Fibroblast of skin of back (primary cell): ENCODE results near the gene LCN12.

ENCODE experiments used
- DNase-seq: peaks from one replicate; pipeline ENCODE4 v3.0.0-alpha.2; 2013

Gene LCN12

GRCh38 chr9:136945333-136946227 lies 6.5 kb upstream of the LCN12 start:
- no peak for DNase-seq

DNA sequence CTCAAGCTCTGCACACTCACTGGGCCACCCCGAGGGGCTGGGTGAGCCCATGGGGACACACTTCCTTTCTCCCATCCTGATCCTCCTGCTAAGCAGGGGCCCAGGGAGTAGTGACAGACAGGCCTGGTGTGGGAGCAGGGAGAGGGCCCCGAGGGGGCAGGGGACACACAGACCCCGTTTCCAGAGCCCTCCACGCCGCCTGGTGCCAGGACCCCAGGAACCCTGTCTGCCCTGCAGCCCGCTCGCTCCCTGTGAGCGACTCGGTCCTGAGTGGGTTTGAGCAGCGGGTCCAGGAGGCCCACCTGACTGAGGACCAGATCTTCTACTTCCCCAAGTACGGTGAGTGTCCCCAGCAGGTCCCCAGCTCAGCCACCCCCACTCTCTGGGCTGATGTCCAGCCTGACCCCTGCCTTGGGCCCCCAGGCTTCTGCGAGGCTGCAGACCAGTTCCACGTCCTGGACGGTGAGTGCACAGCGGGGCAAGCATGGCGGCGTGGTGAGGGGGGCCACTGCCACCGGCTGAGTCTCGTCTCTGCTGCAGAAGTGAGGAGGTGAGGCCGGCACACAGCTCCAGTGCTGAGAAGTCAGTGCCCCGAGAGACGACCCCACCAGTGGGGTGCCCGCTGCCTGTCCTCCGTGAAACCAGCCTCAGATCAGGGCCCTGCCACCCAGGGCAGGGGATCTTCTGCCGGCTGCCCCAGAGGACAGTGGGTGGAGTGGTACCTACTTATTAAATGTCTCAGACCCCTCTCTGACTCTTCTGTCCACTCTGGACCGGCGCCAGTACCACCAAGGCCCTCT lies 5.6 kb upstream of the LCN12 start:
- DNase-seq = no peak

- DNase-seq = no peak
Observed at GRCh38 chr9:136947028-136947891, 4.8 kb upstream of the LCN12 start.

DNA sequence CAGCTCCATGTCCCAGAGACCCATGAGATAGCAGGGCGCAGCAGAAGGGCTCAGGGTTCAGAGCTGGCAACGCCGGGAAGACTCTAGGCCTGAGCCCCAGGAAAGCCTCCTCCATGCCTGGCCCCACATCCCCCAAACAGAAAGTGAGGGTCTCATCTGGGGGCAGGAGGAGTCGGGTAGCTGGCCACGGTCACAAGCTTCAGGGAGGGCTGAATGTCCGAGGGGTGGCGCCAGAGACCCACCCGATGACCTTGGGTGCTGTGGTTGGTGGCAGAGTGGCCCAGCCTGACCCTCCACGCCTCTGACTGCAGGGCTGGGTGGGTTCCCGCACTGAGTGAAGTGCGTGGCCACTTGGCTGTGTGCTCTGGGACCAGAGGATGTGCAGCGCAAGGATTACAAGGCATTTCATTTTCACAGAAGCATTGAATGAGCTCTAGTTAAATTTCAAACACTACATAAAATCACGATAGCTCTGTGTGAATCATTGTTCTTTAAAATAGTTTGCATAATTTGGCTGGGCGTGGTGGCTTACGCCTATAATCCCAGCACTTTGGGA lies 4.0 kb upstream of the LCN12 start:
- DNase-seq = peak; percentile 43

- no peak for DNase-seq
Observed at GRCh38 chr9:136949239-136949816, 2.7 kb upstream of the LCN12 start.

DNA sequence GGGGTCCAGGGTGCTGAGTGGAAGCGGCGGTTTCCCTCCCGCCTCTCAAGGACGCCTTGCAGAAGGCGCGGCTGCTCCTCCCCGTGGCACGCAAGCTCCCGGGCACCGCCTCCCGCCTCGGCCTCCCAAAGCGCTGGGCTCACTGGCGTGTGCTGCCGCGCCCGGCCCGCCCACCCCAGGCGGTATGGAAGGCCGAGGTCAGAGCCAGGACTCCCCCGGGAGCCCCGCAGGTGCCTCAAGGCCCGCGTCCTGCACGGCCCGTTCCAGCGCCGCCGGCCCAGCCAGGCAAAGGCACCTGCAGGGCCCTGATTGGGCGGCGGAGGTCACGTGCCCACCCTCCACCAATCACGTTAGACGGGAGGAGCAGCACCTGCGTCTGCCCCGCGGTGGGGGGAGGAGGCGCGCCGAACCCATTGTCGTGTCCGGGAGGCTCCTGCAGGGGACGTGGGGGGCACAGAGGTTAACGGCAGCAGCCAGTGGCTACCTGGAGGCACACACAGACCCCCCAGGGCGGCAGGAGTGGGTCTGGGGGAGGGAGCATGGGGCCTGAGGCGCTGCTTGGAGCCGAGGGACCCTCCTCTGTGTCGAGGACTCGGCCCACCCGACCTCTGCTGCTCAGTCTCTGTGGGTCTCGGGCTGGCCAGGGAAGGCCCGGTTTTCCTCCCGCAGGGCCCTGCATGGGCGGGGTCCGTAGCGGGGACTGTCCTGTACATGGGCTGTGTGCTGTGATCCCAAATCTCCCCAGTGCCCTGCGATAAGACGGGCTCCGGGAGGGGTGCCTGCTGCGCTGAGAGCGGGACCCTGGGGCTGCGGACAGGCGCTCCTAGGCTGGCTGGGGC lies 2.0 kb upstream of the LCN12 start:
- DNase-seq = peak; percentile 79

DNA sequence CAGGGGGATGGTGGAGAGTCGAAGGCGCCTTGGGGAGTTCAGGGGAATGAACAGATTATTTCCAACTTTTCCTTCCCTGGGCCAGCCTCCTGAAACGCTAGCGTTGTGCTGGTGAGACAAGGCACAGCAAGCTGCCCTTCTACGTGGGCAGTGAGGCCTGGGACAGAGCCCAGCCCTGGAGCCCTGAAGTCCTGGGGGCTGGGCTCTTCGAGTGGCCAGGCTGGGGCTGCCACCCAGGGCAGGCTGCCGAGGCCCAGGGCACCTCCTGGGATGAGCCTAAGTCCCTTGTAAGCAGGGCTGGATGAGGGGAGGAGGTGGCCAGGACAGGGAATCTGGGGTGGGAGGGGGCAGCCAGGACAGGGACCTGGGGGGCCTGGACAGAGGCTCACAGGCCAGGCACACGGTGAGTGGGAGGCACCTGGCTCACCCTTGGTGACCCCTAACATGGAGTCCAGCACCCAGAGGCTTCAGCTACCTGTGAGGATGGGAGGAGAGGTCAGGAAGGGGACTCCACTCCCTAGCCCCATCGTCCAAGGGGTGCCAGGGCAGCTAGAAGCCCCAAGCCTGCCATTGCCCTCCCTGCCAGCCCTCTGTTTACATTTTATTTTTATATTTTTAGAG lies 1.3 kb upstream of the LCN12 start:
- DNase-seq = no peak

DNA sequence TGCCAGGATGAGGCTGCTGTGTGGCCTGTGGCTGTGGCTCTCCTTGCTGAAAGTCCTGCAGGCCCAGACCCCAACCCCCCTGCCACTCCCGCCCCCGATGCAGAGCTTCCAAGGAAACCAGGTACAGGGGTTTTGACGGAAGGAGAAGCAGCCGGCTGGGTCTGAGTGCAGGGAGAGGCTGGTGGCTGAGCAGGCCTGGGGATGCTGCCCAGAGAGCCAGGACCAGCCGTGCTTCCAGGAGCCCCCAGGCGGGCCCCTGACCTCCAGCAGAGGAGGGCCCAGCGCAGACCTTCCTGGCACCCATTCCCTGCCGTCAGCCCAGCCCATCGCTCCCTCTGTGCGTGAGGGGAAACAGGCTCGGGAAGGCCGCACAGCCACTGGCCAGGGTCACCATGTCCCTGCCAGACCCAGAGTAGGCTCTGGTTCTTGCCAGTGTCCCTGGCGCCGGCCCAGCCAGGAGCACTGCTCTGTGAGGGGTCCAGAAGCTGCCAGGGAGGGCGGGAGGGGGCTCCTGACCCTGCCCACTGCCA lies 313 bp downstream of the LCN12 start:
- no peak for DNase-seq

DNA sequence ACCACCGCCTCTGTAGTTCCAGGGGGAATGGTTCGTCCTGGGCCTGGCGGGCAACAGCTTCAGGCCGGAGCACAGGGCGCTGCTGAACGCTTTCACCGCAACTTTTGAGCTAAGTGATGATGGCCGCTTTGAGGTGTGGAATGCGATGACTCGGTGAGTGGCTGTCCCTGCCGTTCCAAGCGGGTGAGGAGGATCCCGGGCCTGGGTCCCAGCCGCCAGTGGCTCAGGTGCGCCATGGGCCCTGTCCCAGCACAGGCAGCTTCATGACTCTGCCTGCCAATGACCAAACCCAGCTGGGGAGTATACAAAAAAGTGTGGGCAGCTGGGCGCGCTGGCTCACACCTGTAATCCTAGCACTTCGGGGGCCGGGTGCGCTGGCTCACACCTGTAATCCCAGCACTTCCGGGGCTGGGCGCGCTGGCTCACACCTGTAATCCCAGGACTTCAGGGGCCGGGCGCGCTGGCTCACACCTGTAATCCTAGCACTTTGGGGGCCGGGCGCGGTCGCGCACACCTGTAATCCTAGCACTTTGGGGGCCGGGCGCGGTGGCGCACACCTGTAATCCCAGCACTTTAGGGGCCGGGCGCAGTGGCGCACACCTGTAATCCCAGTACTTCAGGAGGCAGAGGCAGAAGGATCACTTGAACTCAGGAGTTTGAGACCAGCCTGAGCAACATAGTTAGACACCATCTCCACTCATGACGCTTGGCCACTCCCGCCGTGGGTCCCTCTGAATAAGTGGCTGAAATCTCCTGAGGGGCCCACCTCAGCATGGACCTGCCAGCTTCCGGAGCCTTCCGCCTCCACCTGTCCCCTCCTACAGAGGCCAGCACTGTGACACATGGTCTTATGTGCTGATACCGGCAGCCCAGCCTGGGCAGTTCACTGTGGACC lies 1.1 kb downstream of the LCN12 start:
- DNase-seq = no peak

DNA sequence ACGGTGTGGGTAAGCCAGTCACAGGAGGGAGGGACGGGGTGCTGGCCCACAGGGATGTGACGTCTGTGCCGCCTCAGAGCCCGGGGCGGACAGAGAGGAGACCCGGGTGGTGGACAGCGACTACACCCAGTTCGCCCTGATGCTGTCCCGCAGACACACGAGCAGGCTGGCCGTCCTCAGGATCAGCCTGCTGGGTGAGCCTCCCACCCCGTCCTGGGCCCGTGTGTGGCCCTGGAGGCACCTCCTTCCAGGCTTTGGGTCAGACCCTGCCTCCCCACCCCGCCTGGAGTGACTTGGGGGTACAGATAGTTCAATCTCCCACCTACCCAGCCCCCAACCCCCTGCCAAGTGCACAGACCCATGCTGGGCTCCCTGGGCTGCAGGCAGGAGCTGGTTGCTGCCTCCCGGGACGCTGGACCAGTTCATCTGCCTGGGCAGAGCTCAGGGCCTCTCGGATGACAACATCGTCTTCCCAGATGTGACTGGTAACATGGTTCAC lies 1.7 kb downstream of the LCN12 start:
- DNase-seq = no peak

DNA sequence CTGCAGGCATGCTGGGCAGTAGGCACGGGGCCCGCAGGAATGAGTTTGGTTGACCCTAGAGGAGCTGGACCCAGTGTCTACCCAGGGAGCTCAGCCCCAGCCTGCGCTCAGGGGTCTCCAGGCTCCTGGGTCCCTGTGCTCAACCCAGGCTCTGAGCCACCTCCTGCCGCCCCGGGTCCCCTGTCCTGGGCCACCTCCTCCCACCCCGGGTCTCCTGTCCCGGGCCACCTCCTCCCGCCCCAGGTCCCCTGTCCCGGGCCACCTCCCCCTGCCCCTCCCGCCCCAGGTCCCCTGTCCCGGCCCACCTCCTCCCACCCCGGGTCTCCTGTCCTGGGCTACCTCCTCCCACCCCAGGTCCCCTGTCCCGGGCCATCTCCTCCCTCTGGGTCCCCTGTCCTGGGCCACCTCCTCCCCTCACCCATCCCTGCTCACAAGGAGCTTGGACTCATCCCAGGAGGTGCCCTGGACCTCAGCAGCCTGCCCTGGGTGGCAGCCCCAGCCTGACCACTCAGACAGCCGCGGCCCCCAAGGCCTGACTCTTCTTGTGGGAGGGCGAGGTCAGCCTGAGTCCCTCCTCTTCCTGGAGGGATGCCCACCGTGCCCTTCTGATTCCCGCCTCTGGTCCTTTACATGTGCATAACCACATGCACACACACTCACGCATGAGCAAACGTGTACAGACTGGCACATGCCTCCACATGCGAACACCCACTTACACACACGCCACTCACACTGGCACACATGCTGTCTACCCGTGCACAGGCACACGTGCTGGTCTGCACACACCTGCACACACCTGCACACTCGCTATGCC lies 2.4 kb downstream of the LCN12 start:
- no peak for DNase-seq

DNA sequence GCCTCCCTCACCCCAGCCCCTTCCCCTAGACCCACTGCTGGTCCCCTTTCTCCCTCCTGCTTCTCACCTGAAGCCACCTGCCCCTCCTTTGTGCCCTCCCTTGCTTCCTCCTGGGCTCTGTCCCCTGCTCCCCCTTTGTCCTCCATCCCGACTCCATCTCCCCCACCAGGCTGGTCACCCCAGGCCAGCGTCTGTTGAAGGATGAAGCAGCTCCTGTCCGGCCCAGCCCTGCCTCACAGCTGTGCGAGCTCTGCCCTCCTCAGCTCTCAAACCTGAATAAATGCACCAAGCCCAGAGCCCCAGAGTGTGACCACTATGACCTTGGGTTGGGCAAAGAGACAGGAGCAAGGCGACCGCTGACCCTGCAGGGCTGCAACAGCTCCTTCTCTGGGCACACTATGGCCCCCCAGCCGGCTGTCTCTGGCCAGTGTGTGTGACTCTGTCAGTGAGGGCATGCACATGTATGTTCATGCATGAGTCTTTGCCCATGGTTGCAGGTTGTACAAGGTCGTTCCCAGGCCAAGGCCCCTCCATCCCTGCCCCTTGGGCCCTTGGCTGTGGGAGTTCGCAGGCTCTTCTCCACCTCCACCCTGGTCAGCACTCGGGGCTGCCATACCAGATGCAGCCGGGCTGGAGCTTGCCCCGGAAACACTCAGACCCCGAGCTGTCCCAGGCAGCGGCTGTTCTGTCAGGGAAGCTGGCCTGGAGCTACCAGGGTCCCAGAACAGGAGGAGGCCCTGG lies 3.3 kb downstream of the LCN12 start:
- DNase-seq = no peak

GRCh38 chr9:136955943-136956335 lies 3.9 kb downstream of the LCN12 start:
- DNase-seq = no peak

- DNase-seq = no peak
Observed at GRCh38 chr9:136956604-136957003, 4.5 kb downstream of the LCN12 start.

DNA sequence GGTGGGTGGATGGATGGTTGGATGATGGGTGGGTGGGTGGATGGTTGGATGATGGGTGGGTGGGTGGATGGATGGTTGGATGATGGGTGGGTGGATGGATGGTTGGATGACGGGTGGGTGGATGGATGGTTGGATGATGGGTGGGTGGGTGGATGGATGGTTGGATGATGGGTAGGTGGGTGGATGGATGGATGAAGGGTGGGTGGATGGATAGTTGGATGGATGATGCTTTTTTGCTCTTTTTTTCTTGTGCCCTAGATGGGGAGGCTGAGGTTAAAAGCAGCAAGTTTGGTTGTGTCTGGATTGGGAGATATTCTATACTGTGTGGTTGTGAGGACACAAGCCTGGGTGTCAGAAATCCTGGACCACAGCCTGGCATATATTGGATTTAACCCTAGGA lies 5.4 kb downstream of the LCN12 start:
- DNase-seq = no peak

GRCh38 chr9:136957901-136958300 lies 5.8 kb downstream of the LCN12 start:
- DNase-seq = no peak

DNA sequence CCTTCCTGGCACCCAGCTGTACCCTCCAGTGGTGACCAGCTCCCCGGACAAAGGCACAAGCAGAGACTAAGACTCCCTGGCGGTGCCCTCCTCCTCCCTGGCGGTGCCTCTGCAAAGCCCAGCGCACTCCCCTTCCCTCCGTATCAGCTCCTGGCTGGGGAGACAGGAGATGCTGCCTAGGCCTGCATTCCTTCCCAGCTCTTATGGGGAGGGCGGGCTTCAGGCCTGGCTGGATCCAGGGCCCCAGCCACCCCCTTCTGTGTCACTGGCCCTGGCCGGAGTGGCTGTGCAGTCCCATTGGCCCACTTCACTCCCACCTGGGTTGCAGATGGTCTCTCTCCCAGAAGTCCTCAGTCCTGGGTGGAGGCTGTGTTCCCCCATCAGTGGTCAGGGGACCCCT lies 6.4 kb downstream of the LCN12 start:
- no peak for DNase-seq
